Measurements from ENCODE around the gene RNU7-1.

DNA sequence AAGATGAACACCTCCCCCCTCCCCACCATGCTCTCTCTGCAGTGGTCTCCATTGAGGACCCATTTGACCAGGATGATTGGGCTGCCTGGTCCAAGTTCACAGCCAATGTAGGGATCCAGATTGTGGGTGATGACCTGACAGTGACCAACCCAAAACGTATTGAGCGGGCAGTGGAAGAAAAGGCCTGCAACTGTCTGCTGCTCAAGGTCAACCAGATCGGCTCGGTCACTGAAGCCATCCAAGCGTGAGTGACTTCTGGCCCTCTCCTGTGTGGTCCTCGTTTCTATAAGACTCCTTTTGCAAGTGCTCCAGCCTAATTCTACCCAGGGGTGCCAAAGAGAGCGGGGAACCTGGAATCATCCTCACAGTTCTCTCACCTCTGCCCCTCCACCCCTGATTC is 22.1 kb upstream of the RNU7-1 start:
- TF ChIP-seq, protein P1, sequence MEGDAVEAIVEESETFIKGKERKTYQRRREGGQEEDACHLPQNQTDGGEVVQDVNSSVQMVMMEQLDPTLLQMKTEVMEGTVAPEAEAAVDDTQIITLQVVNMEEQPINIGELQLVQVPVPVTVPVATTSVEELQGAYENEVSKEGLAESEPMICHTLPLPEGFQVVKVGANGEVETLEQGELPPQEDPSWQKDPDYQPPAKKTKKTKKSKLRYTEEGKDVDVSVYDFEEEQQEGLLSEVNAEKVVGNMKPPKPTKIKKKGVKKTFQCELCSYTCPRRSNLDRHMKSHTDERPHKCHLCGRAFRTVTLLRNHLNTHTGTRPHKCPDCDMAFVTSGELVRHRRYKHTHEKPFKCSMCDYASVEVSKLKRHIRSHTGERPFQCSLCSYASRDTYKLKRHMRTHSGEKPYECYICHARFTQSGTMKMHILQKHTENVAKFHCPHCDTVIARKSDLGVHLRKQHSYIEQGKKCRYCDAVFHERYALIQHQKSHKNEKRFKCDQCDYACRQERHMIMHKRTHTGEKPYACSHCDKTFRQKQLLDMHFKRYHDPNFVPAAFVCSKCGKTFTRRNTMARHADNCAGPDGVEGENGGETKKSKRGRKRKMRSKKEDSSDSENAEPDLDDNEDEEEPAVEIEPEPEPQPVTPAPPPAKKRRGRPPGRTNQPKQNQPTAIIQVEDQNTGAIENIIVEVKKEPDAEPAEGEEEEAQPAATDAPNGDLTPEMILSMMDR (IDR thresholded peaks at IDR 0.05), result no peak
- TF ChIP-seq EP300 (IDR thresholded peaks at IDR 0.05) (no peak), POLR2A (IDR thresholded peaks at IDR 0.05) (no peak), POLR2AphosphoS5 (IDR thresholded peaks at IDR 0.05) (no peak)

Measured in upper lobe of left lung (tissue), 4 donors.